Gastrocnemius medialis (tissue), 4 donors: ENCODE measurements around the gene OR4D10.

ENCODE experiments used
- POLR2A ChIP-seq, 2 donors: fragments of 450-650 bp; IDR thresholded peaks; one replicate each; pipeline ENCODE4 v1.6.1; 2017; ENCODE audit warnings: antibody characterized with exemption in 2 of 2, mild to moderate bottlenecking in 2 of 2, moderate library complexity in 2 of 2
- TF ChIP-seq, protein P1 (sequence below), 5 experiments: fragments of 450-650 bp in 3 of 5; fragments of 200-600 bp in 2 of 5; sonication (generic) in 2 of 5; IDR thresholded peaks in 4 of 5; conservative IDR thresholded peaks in 1 of 5; 1 replicate in 4 of 5; 2 replicates in 1 of 5; pipeline ENCODE4 v1.5.1; 2016 to 2019; ENCODE audit warnings: antibody characterized with exemption in 5 of 5, mild to moderate bottlenecking in 3 of 5, moderate library complexity in 3 of 5

DNA sequence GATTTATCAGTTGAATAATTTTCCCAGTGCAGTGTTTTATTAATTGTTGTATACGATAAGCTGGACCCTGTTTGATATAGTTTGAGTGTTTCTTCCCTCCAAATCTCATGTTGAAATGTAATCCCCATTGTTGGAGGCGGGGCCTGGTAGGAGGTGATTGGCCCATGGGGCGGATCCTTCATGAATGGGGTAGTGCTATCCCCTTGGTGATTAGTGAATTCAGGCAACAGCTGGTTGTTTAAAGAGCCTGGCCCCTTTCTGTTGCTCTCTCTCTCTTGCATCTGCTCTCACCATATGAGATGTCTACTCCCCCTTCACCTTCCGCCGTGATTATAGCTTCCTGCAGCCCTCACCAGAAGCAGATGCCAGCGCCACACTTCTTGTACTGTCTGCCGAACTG is 35.3 kb upstream of the OR4D10 start:
- no peak for TF ChIP-seq POLR2A (IDR thresholded peaks at IDR 0.05)
- TF ChIP-seq, protein P1, sequence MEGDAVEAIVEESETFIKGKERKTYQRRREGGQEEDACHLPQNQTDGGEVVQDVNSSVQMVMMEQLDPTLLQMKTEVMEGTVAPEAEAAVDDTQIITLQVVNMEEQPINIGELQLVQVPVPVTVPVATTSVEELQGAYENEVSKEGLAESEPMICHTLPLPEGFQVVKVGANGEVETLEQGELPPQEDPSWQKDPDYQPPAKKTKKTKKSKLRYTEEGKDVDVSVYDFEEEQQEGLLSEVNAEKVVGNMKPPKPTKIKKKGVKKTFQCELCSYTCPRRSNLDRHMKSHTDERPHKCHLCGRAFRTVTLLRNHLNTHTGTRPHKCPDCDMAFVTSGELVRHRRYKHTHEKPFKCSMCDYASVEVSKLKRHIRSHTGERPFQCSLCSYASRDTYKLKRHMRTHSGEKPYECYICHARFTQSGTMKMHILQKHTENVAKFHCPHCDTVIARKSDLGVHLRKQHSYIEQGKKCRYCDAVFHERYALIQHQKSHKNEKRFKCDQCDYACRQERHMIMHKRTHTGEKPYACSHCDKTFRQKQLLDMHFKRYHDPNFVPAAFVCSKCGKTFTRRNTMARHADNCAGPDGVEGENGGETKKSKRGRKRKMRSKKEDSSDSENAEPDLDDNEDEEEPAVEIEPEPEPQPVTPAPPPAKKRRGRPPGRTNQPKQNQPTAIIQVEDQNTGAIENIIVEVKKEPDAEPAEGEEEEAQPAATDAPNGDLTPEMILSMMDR (IDR thresholded peaks at IDR 0.05 in 4 of 5, conservative IDR thresholded peaks at IDR 0.05 in 1 of 5): no peak
